HG03457 (cell line): ENCODE data around the gene ZFP42.
"Not testable (repeated sequence)": the region's sequence is repeated elsewhere in the genome, so short reads cannot be mapped to it uniquely, and the experiment has no call there.

Experiments used
- ATAC-seq: cut with Tn5 transposase; IDR thresholded peaks from one replicate; pipeline ENCODE4 v1.9.1; 2021; ENCODE audit warnings: moderate number of reproducible peaks; ENCODE audit not compliant: unreplicated experiment

The ZFP42 gene

GRCh38 chr4:187995322-187996207 is at the start of gene ZFP42:
Gene ZFP42, plus strand, starts transcription at chr4:187995771. Its CDS starts 7,037 bp downstream, at chr4:188002808.
- no peak for ATAC-seq

GRCh38 chr4:187961171-187961570 is 34.4 kb upstream of the ZFP42 start:
- ATAC-seq, result no peak

GRCh38 chr4:187961961-187962360 is 33.6 kb upstream of the ZFP42 start:
- ATAC-seq, result no peak

- ATAC-seq, result no peak
Measured at GRCh38 chr4:187962926-187963325, 32.6 kb upstream of the ZFP42 start.

GRCh38 chr4:187965726-187966125 is 29.8 kb upstream of the ZFP42 start:
- ATAC-seq, result no peak

GRCh38 chr4:187972135-187972534 is 23.4 kb upstream of the ZFP42 start:
- ATAC-seq, result no peak

GRCh38 chr4:187983746-187984145 is 11.8 kb upstream of the ZFP42 start:
- no peak for ATAC-seq

- ATAC-seq, result no peak
Measured at GRCh38 chr4:187992971-187993370, 2.6 kb upstream of the ZFP42 start.

GRCh38 chr4:187993827-187994226 is 1.7 kb upstream of the ZFP42 start:
- no peak for ATAC-seq

- ATAC-seq, result no peak
Measured at GRCh38 chr4:187996502-187997177, 1.1 kb downstream of the ZFP42 start.

GRCh38 chr4:187997991-187998390 is 2.4 kb downstream of the ZFP42 start:
- not testable (repeated sequence) for ATAC-seq

- no peak for ATAC-seq
Measured at GRCh38 chr4:187999406-187999932, 3.9 kb downstream of the ZFP42 start.

GRCh38 chr4:188002323-188002722 is 6.8 kb downstream of the ZFP42 start:
- ATAC-seq, result no peak

GRCh38 chr4:188002751-188003150 is 7.2 kb downstream of the ZFP42 start:
- ATAC-seq, result no peak

- no peak for ATAC-seq
Measured at GRCh38 chr4:188005561-188005960, 10.0 kb downstream of the ZFP42 start.

- no peak for ATAC-seq
Measured at GRCh38 chr4:188006285-188006848, 10.8 kb downstream of the ZFP42 start.

GRCh38 chr4:188008377-188008776 is 12.8 kb downstream of the ZFP42 start:
- no peak for ATAC-seq

GRCh38 chr4:188012426-188012945 is 16.9 kb downstream of the ZFP42 start:
- ATAC-seq, result no peak

- no peak for ATAC-seq
Measured at GRCh38 chr4:188015025-188015940, 19.7 kb downstream of the ZFP42 start.

GRCh38 chr4:188016754-188017153 is 21.2 kb downstream of the ZFP42 start:
- ATAC-seq, result no peak
